ENCODE data around the gene ARHGAP33. TPM values are rescaled to one million over a fixed set of nuclear protein-coding genes. Genes with fewer than 3 reads are reported as not detected.
"Not testable (repeated sequence)": the region's sequence is repeated elsewhere in the genome, so short reads cannot be mapped to it uniquely, and the experiment has no call there.

ARHGAP33 gene
- total RNA-seq, 1 experiment from 2014 or later: 3.7 TPM

- Histone ChIP-seq H3K4me1 (replicated peaks) (no peaks in the 10 kb centered on the region), H3K27ac (no peak overlapping the region)
- DNase-seq (ENCODE audit: low read depth in 1 of 2, low spot score in 2 of 2): peak; percentile 37 to 63
Measured at GRCh38 chr19:35828692-35829301, 53.4 kb downstream of the ARHGAP33 start.

DNA sequence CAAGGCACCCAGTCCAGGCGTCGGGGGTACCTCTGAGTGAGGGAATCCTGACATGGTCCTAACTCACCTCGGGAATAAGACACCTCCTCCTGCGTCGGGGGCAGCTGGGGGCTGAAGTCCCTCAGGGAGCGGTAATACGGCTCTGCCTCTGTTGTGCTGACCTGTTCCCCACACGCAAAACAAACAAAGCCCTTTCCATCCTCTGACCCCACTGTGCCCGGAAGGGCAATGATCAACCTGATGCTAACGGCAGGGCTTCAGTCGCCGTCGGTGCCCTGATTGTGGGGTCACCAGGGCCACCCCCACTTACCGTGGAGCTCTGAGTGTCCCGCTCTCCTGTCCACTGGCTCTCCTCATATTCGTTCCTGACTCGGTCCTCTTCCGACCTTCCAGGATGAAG is 55.6 kb downstream of the ARHGAP33 start:
- H3K4me3 ChIP-seq: no peak overlapping the region
- 0 out of 2 replicates have a peak, but pooled peaks cover 4% of the 10 kb centered on the region for H3K9me3 ChIP-seq (replicated peaks)
- H3K36me3 ChIP-seq: no peaks in the 10 kb centered on the region
- H3K27me3 ChIP-seq (replicated peaks): peaks cover 12% of the 10 kb centered on the region; the same call in 1 of the 2 replicates
- no peak overlapping the region for H3K27ac ChIP-seq
- DNase-seq (ENCODE audit: low read depth in 1 of 2, low spot score in 2 of 2): no peak
- H3K4me1 ChIP-seq (replicated peaks): no peaks in the 10 kb centered on the region

More at GRCh38 chr19:35828692-35829301, 53.4 kb downstream of the ARHGAP33 start:
- Histone ChIP-seq H3K4me3 (no peak overlapping the region), H3K27me3 (replicated peaks) (peaks cover 17% of the 10 kb centered on the region), H3K9me3 (replicated peaks) (0 out of 2 replicates have a peak, but pooled peaks cover 4% of the 10 kb centered on the region), H3K36me3 (no peaks in the 10 kb centered on the region)

DNA sequence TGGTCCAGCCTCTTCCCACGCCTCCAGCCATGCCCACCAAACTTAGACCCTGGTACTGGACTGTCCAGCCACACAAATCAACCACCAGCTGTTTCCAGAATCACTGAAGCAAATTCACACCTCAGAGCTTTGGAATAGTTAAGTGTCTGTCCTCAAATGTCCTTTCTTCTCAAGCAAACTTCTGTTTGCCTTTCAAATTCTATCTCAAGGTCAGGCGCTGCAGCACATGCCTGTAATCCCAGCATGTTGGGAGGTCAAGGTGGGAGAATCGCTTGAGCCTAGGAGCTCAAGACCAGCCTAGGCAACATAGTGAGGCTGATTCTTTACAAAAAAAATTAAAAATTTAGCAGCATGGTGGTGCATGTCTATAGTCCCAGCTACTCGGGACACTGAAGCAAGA is 56.7 kb downstream of the ARHGAP33 start:
- H3K4me1 ChIP-seq (replicated peaks): no peaks in the 10 kb centered on the region
- H3K4me3 ChIP-seq: no peak overlapping the region
- peaks cover 15% of the 10 kb centered on the region for H3K27me3 ChIP-seq (replicated peaks)
- no peak for DNase-seq (ENCODE audit: low read depth in 1 of 2, low spot score in 2 of 2)
- H3K9me3 ChIP-seq (replicated peaks): 0 out of 2 replicates have a peak, but pooled peaks cover 4% of the 10 kb centered on the region
- no peaks in the 10 kb centered on the region for H3K36me3 ChIP-seq
- no peak overlapping the region for H3K27ac ChIP-seq

GRCh38 chr19:35833972-35834371 is 58.6 kb downstream of the ARHGAP33 start:
- Histone ChIP-seq H3K9me3 (replicated peaks) (no peaks in the 10 kb centered on the region; the same call in 1 of the 2 replicates), H3K27ac (no peak overlapping the region), H3K4me1 (replicated peaks) (no peaks in the 10 kb centered on the region), H3K4me3 (no peak overlapping the region), H3K36me3 (no peaks in the 10 kb centered on the region), H3K27me3 (replicated peaks) (peaks cover 10% of the 10 kb centered on the region)
- DNase-seq (ENCODE audit: low read depth in 1 of 2, low spot score in 2 of 2): no peak

GRCh38 chr19:35836096-35836495 is 60.7 kb downstream of the ARHGAP33 start:
- H3K4me3 ChIP-seq; H3K36me3 ChIP-seq; H3K4me1 ChIP-seq (replicated peaks); H3K9me3 ChIP-seq (replicated peaks); H3K27me3 ChIP-seq (replicated peaks); DNase-seq (ENCODE audit: low read depth in 1 of 2, low spot score in 2 of 2); H3K27ac ChIP-seq: not testable (repeated sequence)

Other genes with a start within 250 kb of the ARHGAP33 start
- not detected in 2 replicates for gene SBSN, start 247.3 kb upstream of the ARHGAP33 start, total RNA-seq (2014; rRNA removed; shearing (Covaris generic))
- gene GAPDHS, start 242.1 kb upstream of the ARHGAP33 start, total RNA-seq (2014; rRNA removed; shearing (Covaris generic)): not detected in 2 replicates
- gene TMEM147, start 229.9 kb upstream of the ARHGAP33 start, total RNA-seq (2014; rRNA removed; shearing (Covaris generic)): 79.8 and 83.5 TPM in 2 replicates
- not detected in 2 replicates for gene ATP4A, start 211.9 kb upstream of the ARHGAP33 start, total RNA-seq (2014; rRNA removed; shearing (Covaris generic))
- gene PMIS2, start 189.4 kb upstream of the ARHGAP33 start, total RNA-seq (2014; rRNA removed; shearing (Covaris generic)): not detected in 2 replicates
- gene HAUS5, start 162.8 kb upstream of the ARHGAP33 start, total RNA-seq (2014; rRNA removed; shearing (Covaris generic)): 10.2 and 15.2 TPM in 2 replicates
- 106 and 151 TPM in 2 replicates for gene RBM42, start 146.5 kb upstream of the ARHGAP33 start, total RNA-seq (2014; rRNA removed; shearing (Covaris generic))
- 0.82 and 9.0 TPM in 2 replicates for gene ETV2, start 133.8 kb upstream of the ARHGAP33 start, total RNA-seq (2014; rRNA removed; shearing (Covaris generic))
- 364 and 463 TPM in 2 replicates for gene COX6B1, start 127.2 kb upstream of the ARHGAP33 start, total RNA-seq (2014; rRNA removed; shearing (Covaris generic))
- gene UPK1A, start 109.0 kb upstream of the ARHGAP33 start, total RNA-seq (2014; rRNA removed; shearing (Covaris generic)): not detected in 2 replicates
- not detected in 2 replicates for gene ZBTB32, start 71.0 kb upstream of the ARHGAP33 start, total RNA-seq (2014; rRNA removed; shearing (Covaris generic))
- 4.9 and 7.4 TPM in 2 replicates for gene KMT2B, start 57.6 kb upstream of the ARHGAP33 start, total RNA-seq (2014; rRNA removed; shearing (Covaris generic))
- 3.7 and 8.5 TPM in 2 replicates for gene IGFLR1, start 33.1 kb upstream of the ARHGAP33 start, total RNA-seq (2014; rRNA removed; shearing (Covaris generic))
- gene U2AF1L4, start 30.1 kb upstream of the ARHGAP33 start, total RNA-seq (2014; rRNA removed; shearing (Covaris generic)): 4.8 and 17.6 TPM in 2 replicates
- 16.6 and 28.7 TPM in 2 replicates for gene PSENEN, start 29.9 kb upstream of the ARHGAP33 start, total RNA-seq (2014; rRNA removed; shearing (Covaris generic))
- 7.1 and 12.4 TPM in 2 replicates for gene LIN37, start 27.0 kb upstream of the ARHGAP33 start, total RNA-seq (2014; rRNA removed; shearing (Covaris generic))
- gene HSPB6, start 18.5 kb upstream of the ARHGAP33 start, total RNA-seq (2014; rRNA removed; shearing (Covaris generic)): not detected in 2 replicates
- gene PROSER3, start 17.4 kb upstream of the ARHGAP33 start, total RNA-seq (2014; rRNA removed; shearing (Covaris generic)): 7.3 and 8.8 TPM in 2 replicates
- not detected in 2 replicates for gene PRODH2, start 37.3 kb downstream of the ARHGAP33 start, total RNA-seq (2014; rRNA removed; shearing (Covaris generic))
- gene NPHS1, start 76.9 kb downstream of the ARHGAP33 start, total RNA-seq (2014; rRNA removed; shearing (Covaris generic)): not detected in 2 replicates
- gene KIRREL2, start 81.3 kb downstream of the ARHGAP33 start, total RNA-seq (2014; rRNA removed; shearing (Covaris generic)): not detected in 2 replicates
- gene APLP1, start 93.0 kb downstream of the ARHGAP33 start, total RNA-seq (2014; rRNA removed; shearing (Covaris generic)): 11.1 and 11.6 TPM in 2 replicates
- gene NFKBID, start 125.0 kb downstream of the ARHGAP33 start, total RNA-seq (2014; rRNA removed; shearing (Covaris generic)): 0.66 and 3.3 TPM in 2 replicates
- gene HCST, start 127.0 kb downstream of the ARHGAP33 start, total RNA-seq (2014; rRNA removed; shearing (Covaris generic)): 9.1 TPM in 1 of 2 replicates, not detected in the other
- gene TYROBP, start 132.7 kb downstream of the ARHGAP33 start, total RNA-seq (2014; rRNA removed; shearing (Covaris generic)): not detected in 2 replicates
- gene LRFN3, start 160.8 kb downstream of the ARHGAP33 start, total RNA-seq (2014; rRNA removed; shearing (Covaris generic)): 3.8 and 5.7 TPM in 2 replicates
- gene SDHAF1, start 219.6 kb downstream of the ARHGAP33 start, total RNA-seq (2014; rRNA removed; shearing (Covaris generic)): 34.4 and 53.4 TPM in 2 replicates
- gene SYNE4, start 233.2 kb downstream of the ARHGAP33 start, total RNA-seq (2014; rRNA removed; shearing (Covaris generic)): 0.26 TPM in 1 of 2 replicates, not detected in the other
- gene ALKBH6, start 238.6 kb downstream of the ARHGAP33 start, total RNA-seq (2014; rRNA removed; shearing (Covaris generic)): 17.1 and 37.1 TPM in 2 replicates

All from SJSA1 (cell line).